Fibroblast of lung (primary cell): ENCODE data around the gene CADPS. TPM values are rescaled to one million over a fixed set of nuclear protein-coding genes. Genes with fewer than 3 reads are reported as not detected.

Source experiments
- DNase-seq, 2 donors: peaks; one replicate each; pipeline versions ENCODE4 v3.0.0 to v3.0.0-alpha.2; 2010; ENCODE audit warnings: low read depth in 2 of 2
- H2AFZ ChIP-seq: 2 replicates; pipeline ENCODE4 v1.5.1; 2012; ENCODE audit warnings: low read length, control low read depth, inconsistent platforms
- H3K27ac ChIP-seq: 2 replicates; pipeline ENCODE4 v1.5.1; 2011; ENCODE audit warnings: low read length, control low read depth; ENCODE audit not compliant: insufficient read depth
- H3K27me3 ChIP-seq: 2 replicates; pipeline ENCODE4 v1.5.1; 2011; ENCODE audit warnings: mild to moderate bottlenecking, low read length; ENCODE audit not compliant: control insufficient read depth, insufficient read depth
- H3K36me3 ChIP-seq: 2 replicates; pipeline ENCODE4 v1.5.1; 2011; ENCODE audit warnings: low read length; ENCODE audit not compliant: control insufficient read depth, insufficient read depth
- H3K4me1 ChIP-seq: 2 replicates; pipeline ENCODE4 v1.5.1; 2011; ENCODE audit warnings: low read length; ENCODE audit not compliant: control insufficient read depth, insufficient read depth; ENCODE audit errors: extremely low read depth
- H3K4me2 ChIP-seq: 2 replicates; pipeline ENCODE4 v1.5.1; 2011; ENCODE audit warnings: low read length, control low read depth; ENCODE audit not compliant: insufficient read depth; ENCODE audit errors: extremely low read depth
- H3K4me3 ChIP-seq, 4 experiments: fragments of 200-600 bp in 1 of 4; sonication (generic) in 1 of 4; replicated peaks in 1 of 4; 2 replicates each; pipeline ENCODE4 v1.5.1; 2011 to 2016; ENCODE audit warnings: low read length in 4 of 4, low read depth in 3 of 4, mild to moderate bottlenecking in 3 of 4, control low read depth in 2 of 4, inconsistent platforms in 1 of 4, mixed read lengths in 1 of 4; ENCODE audit not compliant: insufficient read depth in 1 of 4; ENCODE audit errors: control extremely low read depth in 1 of 4
- H3K79me2 ChIP-seq: 2 replicates; pipeline ENCODE4 v1.5.1; 2012; ENCODE audit warnings: mild to moderate bottlenecking, low read length, inconsistent platforms; ENCODE audit not compliant: control insufficient read depth, insufficient read depth
- H3K9ac ChIP-seq: 2 replicates; pipeline ENCODE4 v1.5.1; 2011; ENCODE audit warnings: mild to moderate bottlenecking, low read length, control low read depth; ENCODE audit not compliant: insufficient read depth
- H3K9me3 ChIP-seq: 2 replicates; pipeline ENCODE4 v1.5.1; 2012; ENCODE audit warnings: low read depth, low read length; ENCODE audit not compliant: control insufficient read depth, insufficient read depth
- H4K20me1 ChIP-seq: 2 replicates; pipeline ENCODE4 v1.5.1; 2011; ENCODE audit warnings: low read length; ENCODE audit not compliant: control insufficient read depth, insufficient read depth; ENCODE audit errors: extremely low read depth
- CTCF ChIP-seq, 2 donors: IDR thresholded peaks in 1 of 2; conservative IDR thresholded peaks in 1 of 2; 1 replicate in 1 of 2; 2 replicates in 1 of 2; pipeline ENCODE4 v1.5.1; 2011 to 2012; ENCODE audit warnings: low read length in 2 of 2, control low read depth in 1 of 2, inconsistent platforms in 1 of 2, low read depth in 1 of 2, mild to moderate bottlenecking in 1 of 2
- EZH2 ChIP-seq: IDR thresholded peaks from 2 replicates; pipeline ENCODE4 v1.5.1; 2012; ENCODE audit warnings: low read length, control low read depth, mild to moderate bottlenecking; ENCODE audit errors: missing control alignments
- polyA plus RNA-seq, 2 donors: library from polyadenylated mRNA; depleted of rRNA in 1 of 2; stranded (reverse) in 1 of 2; unstranded in 1 of 2; fragments of >200 nt; gene quantifications; 2 replicates each; pipeline ENCODE4 v1.2.1, GENCODE V29; 2011 to 2012; ENCODE audit warnings: missing spikeins in 1 of 2
- total RNA-seq: library from RNA; depleted of rRNA; stranded (reverse); fragments of >200 nt; gene quantifications from 2 replicates; pipeline ENCODE4 v1.2.1, GENCODE V29; 2014

Gene CADPS
- total and polyA plus RNA-seq, 2 donors (not counting 1 experiment from before 2014, with no cell fraction given), result 2.3 to 63.1 TPM

- Histone ChIP-seq H3K4me2 (no peak overlapping the region), H3K9ac (no peak overlapping the region), H4K20me1 (no peaks in the 10 kb centered on the region), H3K4me1 (peaks cover 13% of the 10 kb centered on the region), H3K79me2 (no peaks in the 10 kb centered on the region), H3K27me3 (no peaks in the 10 kb centered on the region), H3K4me3 (no peak overlapping the region), H3K9me3 (no peaks in the 10 kb centered on the region), H2AFZ (no peak overlapping the region), H3K36me3 (no peaks in the 10 kb centered on the region), H3K27ac (no peak overlapping the region)
- DNase-seq, result peak; percentile 49 to 82
- TF ChIP-seq EZH2 (no peak), CTCF (conservative IDR thresholded peaks at IDR 0.05 in 1 of 2, IDR thresholded peaks at IDR 0.05 in 1 of 2; ENCODE audit: low read depth in 1 of 2, low read length in 2 of 2) (no peak)
Measured at GRCh38 chr3:62611541-62612240, 263.5 kb downstream of the CADPS start.

- H3K4me1 ChIP-seq, result peaks cover 29% of the 10 kb centered on the region
- peak; percentile 59 to 95 for DNase-seq
- no peaks in the 10 kb centered on the region for H3K9me3 ChIP-seq
- no peak for TF ChIP-seq CTCF (conservative IDR thresholded peaks at IDR 0.05 in 1 of 2, IDR thresholded peaks at IDR 0.05 in 1 of 2; ENCODE audit: low read depth in 1 of 2, low read length in 2 of 2)
- TF ChIP-seq EZH2, result no peak
- H3K36me3 ChIP-seq, result no peaks in the 10 kb centered on the region
- H2AFZ ChIP-seq, result no peak overlapping the region
- H3K27ac ChIP-seq, result peak overlapping the region; percentile 46
- H3K9ac ChIP-seq, result no peak overlapping the region
- no peaks in the 10 kb centered on the region for H3K79me2 ChIP-seq
- H4K20me1 ChIP-seq, result no peaks in the 10 kb centered on the region
- H3K4me2 ChIP-seq, result peak overlapping the region; percentile 25
- no peak overlapping the region for H3K4me3 ChIP-seq
- no peaks in the 10 kb centered on the region for H3K27me3 ChIP-seq
Measured at GRCh38 chr3:62607287-62608029, 267.8 kb downstream of the CADPS start.

- no peak for TF ChIP-seq CTCF (conservative IDR thresholded peaks at IDR 0.05 in 1 of 2, IDR thresholded peaks at IDR 0.05 in 1 of 2; ENCODE audit: low read depth in 1 of 2, low read length in 2 of 2)
- no peak for TF ChIP-seq EZH2
- no peak overlapping the region for H3K4me3 ChIP-seq
- no peak for DNase-seq
- H3K4me2 ChIP-seq, result no peak overlapping the region
- H3K27ac ChIP-seq, result no peak overlapping the region
- H2AFZ ChIP-seq, result no peak overlapping the region
- no peaks in the 10 kb centered on the region for H3K36me3 ChIP-seq
- peaks cover 41% of the 10 kb centered on the region for H3K4me1 ChIP-seq
- H3K9me3 ChIP-seq, result no peaks in the 10 kb centered on the region
- H3K9ac ChIP-seq, result no peak overlapping the region
- H4K20me1 ChIP-seq, result no peaks in the 10 kb centered on the region
- no peaks in the 10 kb centered on the region for H3K79me2 ChIP-seq
- no peaks in the 10 kb centered on the region for H3K27me3 ChIP-seq
Measured at GRCh38 chr3:62605413-62606068, 269.7 kb downstream of the CADPS start.
